HEK293 (cell line): ENCODE results near the gene SRRM2.

ENCODE experiments used
- ELK4 ChIP-seq: IDR thresholded peaks from 2 replicates; pipeline ENCODE4 v1.6.1; 2011; ENCODE audit warnings: mild to moderate bottlenecking, low read depth, low read length, borderline replicate concordance
- GLI4 ChIP-seq: fragments of 450-650 bp; formaldehyde crosslinking; IDR thresholded peaks from 2 replicates; pipeline ENCODE4 v1.5.1; 2016; ENCODE audit warnings: missing biosample characterization, missing genetic modification characterization
- IKZF3 ChIP-seq: fragments of 450-650 bp; IDR thresholded peaks from 2 replicates; pipeline ENCODE4 v1.5.0; 2018; ENCODE audit warnings: missing biosample characterization, mild to moderate bottlenecking, missing genetic modification characterization, moderate library complexity
- INSM2 ChIP-seq: fragments of 450-650 bp; formaldehyde crosslinking; IDR thresholded peaks from 2 replicates; pipeline ENCODE4 v1.5.1; 2016; ENCODE audit warnings: missing biosample characterization, missing genetic modification characterization
- MYNN ChIP-seq: fragments of 450-650 bp; formaldehyde crosslinking; IDR thresholded peaks from 2 replicates; pipeline ENCODE4 v1.5.1; 2016; ENCODE audit warnings: missing biosample characterization, missing genetic modification characterization, borderline replicate concordance
- SP2 ChIP-seq: fragments of 450-650 bp; formaldehyde crosslinking; IDR thresholded peaks from 2 replicates; pipeline ENCODE4 v1.5.1; 2016; ENCODE audit warnings: missing biosample characterization, missing genetic modification characterization
- TSHZ1 ChIP-seq: fragments of 450-650 bp; formaldehyde crosslinking; IDR thresholded peaks from 2 replicates; pipeline ENCODE4 v1.5.1; 2016; ENCODE audit warnings: missing biosample characterization, missing genetic modification characterization, borderline replicate concordance
- WT1 ChIP-seq: fragments of 450-650 bp; formaldehyde crosslinking; IDR thresholded peaks from 2 replicates; pipeline ENCODE4 v1.5.1; 2016; ENCODE audit warnings: missing biosample characterization, missing genetic modification characterization
- ZNF157 ChIP-seq: fragments of 450-650 bp; formaldehyde crosslinking; IDR thresholded peaks from 2 replicates; pipeline ENCODE4 v1.5.1; 2016; ENCODE audit warnings: missing biosample characterization, missing genetic modification characterization
- ZNF214 ChIP-seq: fragments of 450-650 bp; formaldehyde crosslinking; IDR thresholded peaks from 2 replicates; pipeline ENCODE4 v1.5.1; 2017; ENCODE audit warnings: missing biosample characterization, mild to moderate bottlenecking, missing genetic modification characterization, borderline replicate concordance
- ZNF292 ChIP-seq: fragments of 450-650 bp; formaldehyde crosslinking; IDR thresholded peaks from 2 replicates; pipeline ENCODE4 v1.5.1; 2016; ENCODE audit warnings: low read depth, missing biosample characterization, missing genetic modification characterization, borderline replicate concordance
- ZNF350 ChIP-seq: fragments of 450-650 bp; formaldehyde crosslinking; IDR thresholded peaks from 2 replicates; pipeline ENCODE4 v1.5.0; 2017; ENCODE audit warnings: missing biosample characterization, mild to moderate bottlenecking, missing genetic modification characterization
- ZNF394 ChIP-seq: fragments of 450-650 bp; formaldehyde crosslinking; IDR thresholded peaks from 2 replicates; pipeline ENCODE4 v1.5.1; 2016; ENCODE audit warnings: missing biosample characterization, missing genetic modification characterization, mild to moderate bottlenecking, moderate library complexity, borderline replicate concordance
- ZNF398 ChIP-seq: fragments of 450-650 bp; formaldehyde crosslinking; IDR thresholded peaks from 2 replicates; pipeline ENCODE4 v1.5.1; 2017; ENCODE audit warnings: missing biosample characterization, missing genetic modification characterization
- ZNF596 ChIP-seq: fragments of 450-650 bp; IDR thresholded peaks from 2 replicates; pipeline ENCODE4 v1.5.0; 2018; ENCODE audit warnings: missing biosample characterization, mild to moderate bottlenecking, missing genetic modification characterization, moderate library complexity
- ZNF610 ChIP-seq: fragments of 450-650 bp; formaldehyde crosslinking; IDR thresholded peaks from 2 replicates; pipeline ENCODE4 v1.5.1; 2016; ENCODE audit warnings: missing biosample characterization, missing genetic modification characterization, borderline replicate concordance
- ZNF776 ChIP-seq: fragments of 450-650 bp; formaldehyde crosslinking; IDR thresholded peaks from 2 replicates; pipeline ENCODE4 v1.5.0; 2017; ENCODE audit warnings: missing biosample characterization, missing genetic modification characterization, borderline replicate concordance
- ZNF830 ChIP-seq: fragments of 450-650 bp; IDR thresholded peaks from 2 replicates; pipeline ENCODE4 v1.5.0; 2018; ENCODE audit warnings: missing biosample characterization, missing genetic modification characterization, low read depth, mild to moderate bottlenecking, moderate library complexity
- ZNF843 ChIP-seq: fragments of 450-650 bp; formaldehyde crosslinking; IDR thresholded peaks from 2 replicates; pipeline ENCODE4 v1.5.1; 2016; ENCODE audit warnings: missing biosample characterization, missing genetic modification characterization
- ZSCAN4 ChIP-seq: fragments of 450-650 bp; formaldehyde crosslinking; IDR thresholded peaks from 2 replicates; pipeline ENCODE4 v1.5.1; 2017; ENCODE audit warnings: missing biosample characterization, missing genetic modification characterization
- TF ChIP-seq, protein P1 (sequence below): fragments of 450-650 bp; formaldehyde crosslinking; IDR thresholded peaks from 2 replicates; pipeline ENCODE4 v1.5.1; 2016; ENCODE audit warnings: missing biosample characterization, missing genetic modification characterization, borderline replicate concordance
- TF ChIP-seq, protein P2 (sequence below): fragments of 450-650 bp; formaldehyde crosslinking; IDR thresholded peaks from 2 replicates; pipeline ENCODE4 v1.5.1; 2016; ENCODE audit warnings: missing biosample characterization, missing genetic modification characterization, low read depth

Gene SRRM2

DNA sequence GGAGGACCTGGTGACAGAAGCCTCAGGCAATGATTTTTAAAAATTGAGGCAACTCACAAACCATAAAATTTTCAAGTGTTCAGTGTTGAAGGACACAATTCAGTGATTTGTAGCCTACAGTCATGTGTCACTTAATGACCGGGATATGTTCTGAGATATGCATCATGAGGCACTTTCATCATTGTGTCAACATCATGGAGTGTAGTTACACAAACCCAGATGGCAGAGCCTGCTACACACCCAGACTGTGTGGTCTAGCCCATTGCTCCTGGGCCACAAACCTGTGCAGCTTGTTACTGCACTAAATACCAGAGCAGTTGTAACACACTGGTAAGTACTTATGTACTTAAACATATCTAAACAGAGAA lies 47.4 kb downstream of the SRRM2 start (continued):
- TF ChIP-seq ZNF394 (tag by site-specific recombination), result no peak
- TF ChIP-seq ZNF157 (tag by site-specific recombination), result no peak
- no peak for TF ChIP-seq ZNF350
- TF ChIP-seq ZNF830 (tag by site-specific recombination), result no peak
- no peak for TF ChIP-seq ZNF292 (tag by site-specific recombination)
- peak; percentile 8; the same call in 1 of the 2 replicates for TF ChIP-seq ZNF398 (tag by site-specific recombination)
- no peak for TF ChIP-seq ELK4
- TF ChIP-seq ZNF843, result peak; percentile 61; the same call in 1 of the 2 replicates
- TF ChIP-seq IKZF3 (tag by site-specific recombination), result peak; percentile 80
- no peak for TF ChIP-seq ZNF596 (tag by site-specific recombination)
- TF ChIP-seq SP2 (tag by site-specific recombination), result peak; percentile 4; the same call in 1 of the 2 replicates
- no peak for TF ChIP-seq ZNF776 (tag by site-specific recombination)
- peak; percentile 96 for TF ChIP-seq WT1
- peak; percentile 96 for TF ChIP-seq INSM2 (tag by site-specific recombination)
- TF ChIP-seq, protein P1, sequence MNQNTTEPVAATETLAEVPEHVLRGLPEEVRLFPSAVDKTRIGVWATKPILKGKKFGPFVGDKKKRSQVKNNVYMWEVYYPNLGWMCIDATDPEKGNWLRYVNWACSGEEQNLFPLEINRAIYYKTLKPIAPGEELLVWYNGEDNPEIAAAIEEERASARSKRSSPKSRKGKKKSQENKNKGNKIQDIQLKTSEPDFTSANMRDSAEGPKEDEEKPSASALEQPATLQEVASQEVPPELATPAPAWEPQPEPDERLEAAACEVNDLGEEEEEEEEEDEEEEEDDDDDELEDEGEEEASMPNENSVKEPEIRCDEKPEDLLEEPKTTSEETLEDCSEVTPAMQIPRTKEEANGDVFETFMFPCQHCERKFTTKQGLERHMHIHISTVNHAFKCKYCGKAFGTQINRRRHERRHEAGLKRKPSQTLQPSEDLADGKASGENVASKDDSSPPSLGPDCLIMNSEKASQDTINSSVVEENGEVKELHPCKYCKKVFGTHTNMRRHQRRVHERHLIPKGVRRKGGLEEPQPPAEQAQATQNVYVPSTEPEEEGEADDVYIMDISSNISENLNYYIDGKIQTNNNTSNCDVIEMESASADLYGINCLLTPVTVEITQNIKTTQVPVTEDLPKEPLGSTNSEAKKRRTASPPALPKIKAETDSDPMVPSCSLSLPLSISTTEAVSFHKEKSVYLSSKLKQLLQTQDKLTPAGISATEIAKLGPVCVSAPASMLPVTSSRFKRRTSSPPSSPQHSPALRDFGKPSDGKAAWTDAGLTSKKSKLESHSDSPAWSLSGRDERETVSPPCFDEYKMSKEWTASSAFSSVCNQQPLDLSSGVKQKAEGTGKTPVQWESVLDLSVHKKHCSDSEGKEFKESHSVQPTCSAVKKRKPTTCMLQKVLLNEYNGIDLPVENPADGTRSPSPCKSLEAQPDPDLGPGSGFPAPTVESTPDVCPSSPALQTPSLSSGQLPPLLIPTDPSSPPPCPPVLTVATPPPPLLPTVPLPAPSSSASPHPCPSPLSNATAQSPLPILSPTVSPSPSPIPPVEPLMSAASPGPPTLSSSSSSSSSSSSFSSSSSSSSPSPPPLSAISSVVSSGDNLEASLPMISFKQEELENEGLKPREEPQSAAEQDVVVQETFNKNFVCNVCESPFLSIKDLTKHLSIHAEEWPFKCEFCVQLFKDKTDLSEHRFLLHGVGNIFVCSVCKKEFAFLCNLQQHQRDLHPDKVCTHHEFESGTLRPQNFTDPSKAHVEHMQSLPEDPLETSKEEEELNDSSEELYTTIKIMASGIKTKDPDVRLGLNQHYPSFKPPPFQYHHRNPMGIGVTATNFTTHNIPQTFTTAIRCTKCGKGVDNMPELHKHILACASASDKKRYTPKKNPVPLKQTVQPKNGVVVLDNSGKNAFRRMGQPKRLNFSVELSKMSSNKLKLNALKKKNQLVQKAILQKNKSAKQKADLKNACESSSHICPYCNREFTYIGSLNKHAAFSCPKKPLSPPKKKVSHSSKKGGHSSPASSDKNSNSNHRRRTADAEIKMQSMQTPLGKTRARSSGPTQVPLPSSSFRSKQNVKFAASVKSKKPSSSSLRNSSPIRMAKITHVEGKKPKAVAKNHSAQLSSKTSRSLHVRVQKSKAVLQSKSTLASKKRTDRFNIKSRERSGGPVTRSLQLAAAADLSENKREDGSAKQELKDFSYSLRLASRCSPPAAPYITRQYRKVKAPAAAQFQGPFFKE (tag by site-specific recombination), result no peak
- TF ChIP-seq TSHZ1 (tag by site-specific recombination), result peak; percentile 99
- no peak for TF ChIP-seq MYNN (tag by site-specific recombination)
- TF ChIP-seq ZNF214 (tag by site-specific recombination), result no peak
- TF ChIP-seq GLI4 (tag by site-specific recombination), result no peak
- 0 out of 2 replicates have a peak, but pooled peaks have one; percentile 19 for TF ChIP-seq ZNF610
- TF ChIP-seq, protein P2, sequence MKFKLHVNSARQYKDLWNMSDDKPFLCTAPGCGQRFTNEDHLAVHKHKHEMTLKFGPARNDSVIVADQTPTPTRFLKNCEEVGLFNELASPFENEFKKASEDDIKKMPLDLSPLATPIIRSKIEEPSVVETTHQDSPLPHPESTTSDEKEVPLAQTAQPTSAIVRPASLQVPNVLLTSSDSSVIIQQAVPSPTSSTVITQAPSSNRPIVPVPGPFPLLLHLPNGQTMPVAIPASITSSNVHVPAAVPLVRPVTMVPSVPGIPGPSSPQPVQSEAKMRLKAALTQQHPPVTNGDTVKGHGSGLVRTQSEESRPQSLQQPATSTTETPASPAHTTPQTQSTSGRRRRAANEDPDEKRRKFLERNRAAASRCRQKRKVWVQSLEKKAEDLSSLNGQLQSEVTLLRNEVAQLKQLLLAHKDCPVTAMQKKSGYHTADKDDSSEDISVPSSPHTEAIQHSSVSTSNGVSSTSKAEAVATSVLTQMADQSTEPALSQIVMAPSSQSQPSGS (tag by site-specific recombination), result peak; percentile 58; the same call in 1 of the 2 replicates
- TF ChIP-seq ZSCAN4 (tag by site-specific recombination), result 0 out of 2 replicates have a peak, but pooled peaks have one; percentile 25
